ENCODE measurements around the gene MAML3.

DNA sequence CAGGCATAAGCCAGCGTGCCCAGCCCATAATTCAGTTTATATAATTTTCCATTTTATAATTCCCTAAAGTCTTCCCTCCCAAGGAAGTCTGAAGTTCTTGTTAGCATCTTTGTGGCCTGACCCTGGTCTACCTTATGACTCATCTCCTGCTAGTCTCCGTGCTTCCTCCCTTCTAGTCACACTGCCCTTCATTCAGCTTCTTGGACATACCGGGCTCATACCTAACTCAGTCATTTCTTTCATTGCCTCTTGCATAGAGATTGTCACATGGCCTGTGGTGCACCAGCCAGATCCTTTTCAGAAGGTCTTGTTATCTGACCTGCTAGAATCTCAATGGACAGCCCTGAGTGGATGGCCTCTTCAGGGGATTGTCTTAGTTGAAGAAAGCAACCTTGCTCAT lies 22.8 kb upstream of the MAML3 start:
- TF ChIP-seq GATA2 (IDR thresholded peaks at IDR 0.05; ENCODE audit: low read depth, low read length) (no peak), GATA3 (IDR thresholded peaks at IDR 0.05; ENCODE audit: low read depth, low read length) (no peak)
